ENCODE measurements around the gene ZW10. TPM values are rescaled to one million over a fixed set of nuclear protein-coding genes. Genes with fewer than 3 reads are reported as not detected.
A peak's percentile ranks its signal among the peaks of the same experiment; 100 is the strongest.
"Not testable (repeated sequence)": the region's sequence is repeated elsewhere in the genome, so short reads cannot be mapped to it uniquely, and the experiment has no call there.

The ZW10 gene, protein sequence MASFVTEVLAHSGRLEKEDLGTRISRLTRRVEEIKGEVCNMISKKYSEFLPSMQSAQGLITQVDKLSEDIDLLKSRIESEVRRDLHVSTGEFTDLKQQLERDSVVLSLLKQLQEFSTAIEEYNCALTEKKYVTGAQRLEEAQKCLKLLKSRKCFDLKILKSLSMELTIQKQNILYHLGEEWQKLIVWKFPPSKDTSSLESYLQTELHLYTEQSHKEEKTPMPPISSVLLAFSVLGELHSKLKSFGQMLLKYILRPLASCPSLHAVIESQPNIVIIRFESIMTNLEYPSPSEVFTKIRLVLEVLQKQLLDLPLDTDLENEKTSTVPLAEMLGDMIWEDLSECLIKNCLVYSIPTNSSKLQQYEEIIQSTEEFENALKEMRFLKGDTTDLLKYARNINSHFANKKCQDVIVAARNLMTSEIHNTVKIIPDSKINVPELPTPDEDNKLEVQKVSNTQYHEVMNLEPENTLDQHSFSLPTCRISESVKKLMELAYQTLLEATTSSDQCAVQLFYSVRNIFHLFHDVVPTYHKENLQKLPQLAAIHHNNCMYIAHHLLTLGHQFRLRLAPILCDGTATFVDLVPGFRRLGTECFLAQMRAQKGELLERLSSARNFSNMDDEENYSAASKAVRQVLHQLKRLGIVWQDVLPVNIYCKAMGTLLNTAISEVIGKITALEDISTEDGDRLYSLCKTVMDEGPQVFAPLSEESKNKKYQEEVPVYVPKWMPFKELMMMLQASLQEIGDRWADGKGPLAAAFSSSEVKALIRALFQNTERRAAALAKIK
- 24.4 TPM in 2 replicates for total RNA-seq

DNA sequence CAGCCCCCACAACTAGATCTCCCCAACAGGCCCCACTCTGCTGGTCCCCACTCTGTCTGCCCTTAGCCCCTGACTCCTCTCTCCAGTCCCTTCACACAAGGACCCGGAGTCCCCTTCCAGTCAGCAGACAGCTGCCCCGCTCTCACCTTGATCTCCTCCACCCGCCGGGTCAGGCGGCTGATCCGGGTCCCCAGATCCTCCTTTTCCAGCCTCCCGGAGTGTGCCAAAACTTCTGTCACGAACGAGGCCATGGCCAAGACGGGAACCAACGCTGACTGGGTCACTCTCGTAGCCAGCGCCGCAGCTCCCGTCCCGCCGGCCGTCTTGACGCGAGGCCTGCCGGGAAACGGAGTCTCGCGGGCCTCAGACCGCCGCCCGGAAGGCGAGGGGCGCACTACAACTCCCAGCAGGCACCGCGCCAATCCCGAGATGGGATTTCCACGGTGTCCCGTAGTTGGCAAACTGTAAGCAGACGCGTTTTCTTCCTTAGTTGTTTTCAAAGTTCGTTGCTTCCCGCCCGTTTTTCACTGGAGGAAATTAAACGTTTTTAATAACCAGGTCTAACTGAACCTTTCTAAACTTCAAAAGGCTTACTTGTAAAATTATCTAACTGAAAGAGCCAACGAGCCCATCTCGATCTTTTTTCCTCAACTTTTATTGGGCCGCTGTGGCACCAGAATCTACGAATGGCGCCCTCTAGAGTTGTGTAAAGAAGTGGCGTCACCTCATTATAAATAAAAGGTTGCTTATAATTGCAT is at the start of gene ZW10:
Gene ZW10 (minus strand): TSS at position 277 of the 758 bp plus-strand sequence. CDS start 26 bp downstream, at position 251.
- Mint-ChIP-seq H3K4me1 (ENCODE audit: low read depth) (peaks cover 22% of the 10 kb centered on the region), H3K36me3 (ENCODE audit: low read depth) (peaks cover 29% of the 10 kb centered on the region), H3K27ac (peak within 1 kb of the TSS; percentile 98), H3K4me3 (ENCODE audit: low read depth) (peak within 1 kb of the TSS; percentile 98), H3K27me3 (ENCODE audit: low read depth) (peaks cover 12% of the 10 kb centered on the region), H3K9me3 (no peaks in the 10 kb centered on the region)
- intact Hi-C loops (cut with micrococcal nuclease): loop anchor here (2.0 to 10.0 kb wide), 5 partner anchors 101 to 1549 kb away; partner anchors contain the start of genes PTS, TTC12 and USP28
- peak; percentile 90 for DNase-seq (ENCODE audit: low spot score)

GRCh38 chr11:113818426-113818825 is 44.9 kb upstream of the ZW10 start:
- no peak for DNase-seq (ENCODE audit: low spot score)
- H3K9me3 Mint-ChIP-seq: no peaks in the 10 kb centered on the region
- intact Hi-C loops (cut with micrococcal nuclease): no loop called here
- no peak overlapping the region for H3K4me3 Mint-ChIP-seq (ENCODE audit: low read depth)
- H3K36me3 Mint-ChIP-seq (ENCODE audit: low read depth): peaks cover 50% of the 10 kb centered on the region
- H3K27ac Mint-ChIP-seq: no peak overlapping the region
- H3K27me3 Mint-ChIP-seq (ENCODE audit: low read depth): no peaks in the 10 kb centered on the region
- H3K4me1 Mint-ChIP-seq (ENCODE audit: low read depth): no peaks in the 10 kb centered on the region

DNA sequence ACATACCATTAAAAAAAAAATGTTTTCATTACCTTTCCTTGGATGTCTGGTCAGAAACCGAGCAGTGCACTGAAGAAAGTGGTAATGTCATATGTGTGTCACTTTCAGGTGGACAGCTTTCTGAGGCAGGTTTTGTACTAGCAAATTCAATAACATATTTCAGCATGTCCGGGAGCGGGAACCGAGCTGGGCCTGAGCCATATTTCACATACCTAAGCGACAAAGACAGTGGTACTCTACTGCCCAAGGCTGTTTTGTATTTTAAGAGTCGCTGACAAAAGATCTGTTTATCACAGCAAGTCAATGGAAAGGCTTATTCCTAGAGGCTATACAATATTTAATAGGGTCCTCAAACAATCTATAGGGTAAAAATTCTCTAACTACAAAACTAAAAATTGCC is 44.1 kb upstream of the ZW10 start:
- DNase-seq (ENCODE audit: low spot score): no peak
- no peaks in the 10 kb centered on the region for H3K9me3 Mint-ChIP-seq

GRCh38 chr11:113817162-113817561 is 43.7 kb upstream of the ZW10 start:
- Mint-ChIP-seq H3K27ac (no peak overlapping the region), H3K9me3 (no peaks in the 10 kb centered on the region), H3K36me3 (ENCODE audit: low read depth) (peaks cover 54% of the 10 kb centered on the region), H3K27me3 (ENCODE audit: low read depth) (no peaks in the 10 kb centered on the region), H3K4me1 (ENCODE audit: low read depth) (no peaks in the 10 kb centered on the region), H3K4me3 (ENCODE audit: low read depth) (no peak overlapping the region)
- DNase-seq (ENCODE audit: low spot score): no peak
- intact Hi-C loops (cut with micrococcal nuclease): no loop called here

More for the DNA sequence above, 44.1 kb upstream of the ZW10 start:
- Mint-ChIP-seq H3K4me3 (ENCODE audit: low read depth) (no peak overlapping the region), H3K4me1 (ENCODE audit: low read depth) (no peaks in the 10 kb centered on the region), H3K27me3 (ENCODE audit: low read depth) (no peaks in the 10 kb centered on the region), H3K36me3 (ENCODE audit: low read depth) (peaks cover 52% of the 10 kb centered on the region), H3K27ac (no peak overlapping the region)
- intact Hi-C loops (cut with micrococcal nuclease): no loop called here

GRCh38 chr11:113814181-113814580 is 40.7 kb upstream of the ZW10 start:
- H3K27ac Mint-ChIP-seq: no peak overlapping the region
- no peaks in the 10 kb centered on the region for H3K4me1 Mint-ChIP-seq (ENCODE audit: low read depth)
- DNase-seq (ENCODE audit: low spot score): no peak
- H3K4me3 Mint-ChIP-seq (ENCODE audit: low read depth): no peak overlapping the region
- H3K27me3 Mint-ChIP-seq (ENCODE audit: low read depth): no peaks in the 10 kb centered on the region
- no peaks in the 10 kb centered on the region for H3K9me3 Mint-ChIP-seq
- intact Hi-C loops (cut with micrococcal nuclease): no loop called here
- H3K36me3 Mint-ChIP-seq (ENCODE audit: low read depth): peaks cover 44% of the 10 kb centered on the region

GRCh38 chr11:113808931-113809330 is 35.4 kb upstream of the ZW10 start:
- DNase-seq (ENCODE audit: low spot score): no peak
- H3K4me1 Mint-ChIP-seq (ENCODE audit: low read depth): no peaks in the 10 kb centered on the region
- H3K4me3 Mint-ChIP-seq (ENCODE audit: low read depth): no peak overlapping the region
- H3K27ac Mint-ChIP-seq: no peak overlapping the region
- H3K36me3 Mint-ChIP-seq (ENCODE audit: low read depth): peaks cover 60% of the 10 kb centered on the region
- intact Hi-C loops (cut with micrococcal nuclease): no loop called here
- H3K9me3 Mint-ChIP-seq: no peaks in the 10 kb centered on the region
- H3K27me3 Mint-ChIP-seq (ENCODE audit: low read depth): no peaks in the 10 kb centered on the region

GRCh38 chr11:113806406-113806805 is 32.9 kb upstream of the ZW10 start:
- intact Hi-C loops (cut with micrococcal nuclease): loop anchor here (2.0 kb wide), 1 partner anchor 68 kb away; the partner anchor contains the start of gene USP28
- Mint-ChIP-seq H3K4me3 (ENCODE audit: low read depth) (no peak overlapping the region), H3K4me1 (ENCODE audit: low read depth) (no peaks in the 10 kb centered on the region), H3K36me3 (ENCODE audit: low read depth) (peaks cover 62% of the 10 kb centered on the region), H3K27ac (no peak overlapping the region), H3K9me3 (no peaks in the 10 kb centered on the region), H3K27me3 (ENCODE audit: low read depth) (no peaks in the 10 kb centered on the region)
- no peak for DNase-seq (ENCODE audit: low spot score)

DNA sequence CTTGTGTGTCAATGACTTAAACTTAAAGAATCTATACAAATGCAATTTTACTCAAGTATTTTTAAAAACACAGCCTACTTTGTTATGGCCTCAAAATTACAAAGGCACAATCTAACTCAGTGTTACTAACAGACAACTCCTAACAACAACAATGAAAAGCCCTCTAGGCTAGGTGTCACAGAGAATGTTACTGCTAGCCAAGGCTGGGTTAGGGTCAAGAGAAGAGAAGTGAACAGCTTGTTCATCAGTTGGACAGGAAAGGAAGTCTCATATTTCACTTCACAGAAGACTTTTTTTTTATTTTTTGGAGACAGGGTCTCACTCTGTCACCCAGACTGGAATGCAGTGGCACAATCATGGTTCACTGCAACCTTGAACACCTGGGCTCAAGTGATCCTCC is 32.1 kb upstream of the ZW10 start:
- Mint-ChIP-seq H3K27me3 (ENCODE audit: low read depth) (no peaks in the 10 kb centered on the region), H3K36me3 (ENCODE audit: low read depth) (peaks cover 66% of the 10 kb centered on the region), H3K4me3 (ENCODE audit: low read depth) (no peak overlapping the region), H3K9me3 (no peaks in the 10 kb centered on the region), H3K4me1 (ENCODE audit: low read depth) (no peaks in the 10 kb centered on the region), H3K27ac (no peak overlapping the region)
- DNase-seq (ENCODE audit: low spot score): no peak
- intact Hi-C loops (cut with micrococcal nuclease): loop anchor here (2.0 kb wide), 1 partner anchor 69 kb away; the partner anchor contains the start of gene USP28

GRCh38 chr11:113802621-113803020 is 29.1 kb upstream of the ZW10 start:
- peaks cover 67% of the 10 kb centered on the region for H3K36me3 Mint-ChIP-seq (ENCODE audit: low read depth)
- H3K27ac Mint-ChIP-seq: no peak overlapping the region
- no peak overlapping the region for H3K4me3 Mint-ChIP-seq (ENCODE audit: low read depth)
- intact Hi-C loops (cut with micrococcal nuclease): no loop called here
- DNase-seq (ENCODE audit: low spot score): no peak
- H3K9me3 Mint-ChIP-seq: no peaks in the 10 kb centered on the region
- H3K4me1 Mint-ChIP-seq (ENCODE audit: low read depth): no peaks in the 10 kb centered on the region
- H3K27me3 Mint-ChIP-seq (ENCODE audit: low read depth): no peaks in the 10 kb centered on the region

- no peaks in the 10 kb centered on the region for H3K9me3 Mint-ChIP-seq
- H3K4me3 Mint-ChIP-seq (ENCODE audit: low read depth): no peak overlapping the region
- no peak for DNase-seq (ENCODE audit: low spot score)
- no peaks in the 10 kb centered on the region for H3K4me1 Mint-ChIP-seq (ENCODE audit: low read depth)
- peaks cover 25% of the 10 kb centered on the region for H3K36me3 Mint-ChIP-seq (ENCODE audit: low read depth)
- intact Hi-C loops (cut with micrococcal nuclease): loop anchor here (1.0 kb wide), 1 partner anchor 491 kb away; no protein-coding TSS in a partner anchor
- no peaks in the 10 kb centered on the region for H3K27me3 Mint-ChIP-seq (ENCODE audit: low read depth)
- H3K27ac Mint-ChIP-seq: no peak overlapping the region
Measured at GRCh38 chr11:113796663-113797259, 23.3 kb upstream of the ZW10 start.

GRCh38 chr11:113789675-113790320 is 16.3 kb upstream of the ZW10 start:
- intact Hi-C loops (cut with micrococcal nuclease): no loop called here
- H3K4me1 Mint-ChIP-seq (ENCODE audit: low read depth): no peaks in the 10 kb centered on the region
- H3K27ac Mint-ChIP-seq: no peak overlapping the region
- H3K27me3 Mint-ChIP-seq (ENCODE audit: low read depth): peaks cover 8% of the 10 kb centered on the region
- DNase-seq (ENCODE audit: low spot score): no peak
- no peak overlapping the region for H3K4me3 Mint-ChIP-seq (ENCODE audit: low read depth)
- H3K36me3 Mint-ChIP-seq (ENCODE audit: low read depth): no peaks in the 10 kb centered on the region
- no peaks in the 10 kb centered on the region for H3K9me3 Mint-ChIP-seq

GRCh38 chr11:113789016-113789415 is 15.5 kb upstream of the ZW10 start:
- DNase-seq (ENCODE audit: low spot score); H3K9me3 Mint-ChIP-seq; H3K27ac Mint-ChIP-seq; H3K4me3 Mint-ChIP-seq (ENCODE audit: low read depth); intact Hi-C loops (cut with micrococcal nuclease); H3K36me3 Mint-ChIP-seq (ENCODE audit: low read depth); H3K4me1 Mint-ChIP-seq (ENCODE audit: low read depth): not testable (repeated sequence)
- peaks cover 14% of the 10 kb centered on the region for H3K27me3 Mint-ChIP-seq (ENCODE audit: low read depth)

Measured in activated T-helper 2 cell treated with anti-CD3 and anti-CD28 coated beads, Interferon-gamma antibody, Interleukin-2, Interleukin-4, amounts not matched to agents 10 μg/mL and 5 μg/mL and 100 μg/mL, durations not matched to agents 14 hours and 24 hours and 36 hours (primary cell).